Pancreas (tissue), 10 donors: ENCODE data around the gene SLC9A8. TPM values are rescaled to one million over a fixed set of nuclear protein-coding genes. Genes with fewer than 3 reads are reported as not detected.

Source experiments
- ATAC-seq, 4 donors: fragments of 200-7000 bp; cut with Tn5 transposase; one replicate each; pipeline versions ENCODE4 v1.8.0 to v1.9.1; 2020; ENCODE audit warnings: mild to moderate bottlenecking in 4 of 4, moderate library complexity in 4 of 4
- DNase-seq, 6 donors: peaks; one replicate each; pipeline ENCODE4 v3.0.0-alpha.2; 2020
- FAIRE-seq: peaks from 2 replicates; lab custom pipeline; 2012; peaks lifted over from hg19 to GRCh38; lab: Jason Lieb, UNC
- H3K27ac ChIP-seq, 4 donors: fragments of 200-600 bp; sonication (generic); 1 replicate in 3 of 4; 2 replicates in 1 of 4; pipeline versions ENCODE4 v1.5.0 to v1.8.0; 2020
- H3K27me3 ChIP-seq, 4 donors: fragments of 200-600 bp; one replicate each; pipeline ENCODE4 v1.8.0; 2021
- H3K36me3 ChIP-seq, 3 donors: fragments of 200-600 bp; sonication (generic) in 1 of 3; one replicate each; pipeline versions ENCODE4 v1.5.0 to v1.8.0; 2020 to 2021
- H3K4me1 ChIP-seq, 3 donors: fragments of 200-600 bp; one replicate each; pipeline ENCODE4 v1.8.0; 2021
- H3K4me3 ChIP-seq, 4 donors: fragments of 200-600 bp; sonication (generic) in 2 of 4; one replicate each; pipeline versions ENCODE4 v1.5.0 to v1.8.0; 2020 to 2021
- H3K9me3 ChIP-seq, 4 donors: fragments of 200-600 bp; one replicate each; pipeline ENCODE4 v1.8.0; 2021
- CTCF ChIP-seq, 4 donors: fragments of 200-600 bp; sonication (generic) in 3 of 4; IDR thresholded peaks; one replicate each; pipeline versions ENCODE4 v1.5.0 to v1.8.0; 2021; ENCODE audit warnings: antibody characterized with exemption in 4 of 4
- WGBS, 2 donors: extraction: QIAGEN DNeasy Blood & Tissue Kit; methylation state at CpG; one replicate each; pipeline ENCODE4 v1.1.7; 2013; 5-methylcytosine and 5-hydroxymethylcytosine counted together
- intact Hi-C, 3 donors: fragments of 100-400 bp; cut with DNase I; formaldehyde crosslinking; loops; one replicate each; pipeline versions ENCODE4 v1.11.1 to v1.14.2; 2022
- polyA plus RNA-seq, 2 donors: library from polyadenylated mRNA; stranded (reverse); fragments of 200-250 nt; gene quantifications; one replicate each; pipeline ENCODE4 v1.2.3, GENCODE V29; 2013
- total RNA-seq, 6 donors: library from RNA; stranded (reverse); fragmentation: NEBNext Ultra II Directional in 4 of 6; extraction: Animal tissue kit (Norgen Biotek cat#: 25700) in 4 of 6; gene quantifications; one replicate each; pipeline versions ENCODE4 v1.2.1 to v1.2.4, GENCODE V29; 2021 to 2023
- donor health status: healthy with polysubstance abuse.
- donor health status: DM: no; HTN: no; CAD: no; lungs with moderate emphysema.
- donor health status: DM: no; HTN: no; CAD: no.
- donor health status: control.
- donor health status: control.
- donor health status: Bipolar disorder and iron deficiency.
- donor health status: DM: yes; HTN: yes; CAD: no.
- donor health status: DM: no; HTN: no; CAD: no.
- donor health status: DM: no; HTN: no; CAD: no.
- donor health status: DM: yes; HTN: yes; CAD: no.

Gene SLC9A8
- total and polyA plus RNA-seq, 8 donors: 4.8 to 9.9 (median 6.8) TPM

- H3K4me1 ChIP-seq: peaks cover 0 to 21% (median 16%) of the 10 kb centered on the region in 3 donors
- DNase-seq: peak in 1 of 6 donors; percentile 13
- no peak for ATAC-seq
- no peak overlapping the region for H3K4me3 ChIP-seq
- FAIRE-seq: no peak
- peaks cover 0 to 2% (median 0%) of the 10 kb centered on the region in 3 donors for H3K36me3 ChIP-seq
- intact Hi-C loops: no loop called here
- no peaks in the 10 kb centered on the region for H3K9me3 ChIP-seq
- H3K27ac ChIP-seq: no peak overlapping the region
- TF ChIP-seq CTCF (IDR thresholded peaks at IDR 0.05): no peak
- H3K27me3 ChIP-seq: no peaks in the 10 kb centered on the region
- WGBS, 2 donors: 64% methylated on average over 16 of the region's 16 CpGs
Observed at GRCh38 chr20:49913399-49914047, 100.9 kb downstream of the SLC9A8 start.

- H3K4me3 ChIP-seq: peak overlapping the region; percentile 99 to 100 (median 100)
- ATAC-seq (peak; percentile 4 to 63 (median 30)), FAIRE-seq (no peak), DNase-seq (peak in 5 of 6 donors; percentile 53 to 87 (median 73))
- peak overlapping the region; percentile 99 to 100 (median 100) for H3K27ac ChIP-seq
- H3K9me3 ChIP-seq: no peaks in the 10 kb centered on the region
- H3K4me1 ChIP-seq: peaks cover 0 to 21% (median 16%) of the 10 kb centered on the region in 3 donors
- no peaks in the 10 kb centered on the region for H3K36me3 ChIP-seq
- intact Hi-C loops: no loop called here
- H3K27me3 ChIP-seq: no peaks in the 10 kb centered on the region
- no peak for TF ChIP-seq CTCF (IDR thresholded peaks at IDR 0.05)
- 3 to 4% methylated on average over 19 of the region's 19 CpGs for WGBS, 2 donors
Observed at GRCh38 chr20:49914310-49915117, 101.9 kb downstream of the SLC9A8 start.

GRCh38 chr20:49915118-49915379 lies 102.4 kb downstream of the SLC9A8 start:
- WGBS, 2 donors: 0% methylated on average over 6 to 23 of the region's 23 CpGs

GRCh38 chr20:49915380-49916145 lies 102.9 kb downstream of the SLC9A8 start, which contains the start of gene SPATA2:
TSS of gene SPATA2 (minus strand) at chr20:49915529. CDS start at chr20:49908490, 7,039 bp downstream.
- WGBS, 2 donors: 0% methylated on average over 59 to 69 of the region's 69 CpGs
- DNase-seq (peak; percentile 94 to 99 (median 96)), ATAC-seq (peak; percentile 87 to 94 (median 88)), FAIRE-seq (no peak)
- Histone ChIP-seq H3K27me3 (no peaks in the 10 kb centered on the region), H3K4me1 (peaks cover 0 to 17% (median 10%) of the 10 kb centered on the region in 3 donors), H3K27ac (peak within 1 kb of the TSS; percentile 99 to 100 (median 100)), H3K36me3 (no peaks in the 10 kb centered on the region), H3K9me3 (no peaks in the 10 kb centered on the region), H3K4me3 (peak within 1 kb of the TSS; percentile 99 to 100 (median 100))
- intact Hi-C loops: no loop called here
- TF ChIP-seq CTCF (IDR thresholded peaks at IDR 0.05): no peak

More at GRCh38 chr20:49915118-49915379, 102.4 kb downstream of the SLC9A8 start:
- Histone ChIP-seq H3K4me1 (peaks cover 0 to 20% (median 15%) of the 10 kb centered on the region in 3 donors), H3K36me3 (no peaks in the 10 kb centered on the region), H3K9me3 (no peaks in the 10 kb centered on the region), H3K27me3 (no peaks in the 10 kb centered on the region), H3K27ac (peak overlapping the region; percentile 99 to 100 (median 100)), H3K4me3 (peak overlapping the region; percentile 99 to 100 (median 100))
- DNase-seq: no peak
- no peak for FAIRE-seq
- TF ChIP-seq CTCF (IDR thresholded peaks at IDR 0.05): no peak
- peak in 1 of 4 donors; percentile 7 for ATAC-seq
- intact Hi-C loops: no loop called here
